ENCODE data around the gene RAB5B. TPM values are rescaled to one million over a fixed set of nuclear protein-coding genes. Genes with fewer than 3 reads are reported as not detected.

Gene RAB5B
- polyA plus RNA-seq (ENCODE audit: insufficient read length) = 163 TPM
- long read RNA-seq, donor 1, full-length matches to known transcripts = 43 of 154 reads
- long read RNA-seq, donor 1, partial matches to known transcripts = 111 of 154 reads
- long read RNA-seq, donor 1, other reads (novel, unspliced or antisense) = 0 of 154 reads
- long read RNA-seq, donor 2, full-length matches to known transcripts = 63 of 149 reads
- long read RNA-seq, donor 2, partial matches to known transcripts = 81 of 149 reads
- long read RNA-seq, donor 2, other reads (novel, unspliced or antisense) = 5 of 149 reads
- long read RNA-seq, donor 3, full-length matches to known transcripts = 61 of 231 reads
- long read RNA-seq, donor 3, partial matches to known transcripts = 170 of 231 reads
- long read RNA-seq, donor 3, other reads (novel, unspliced or antisense) = 0 of 231 reads
- long read RNA-seq, donor 4, full-length matches to known transcripts = 11 of 16 reads
- long read RNA-seq, donor 4, partial matches to known transcripts = 5 of 16 reads
- long read RNA-seq, donor 4, other reads (novel, unspliced or antisense) = 0 of 16 reads
- long read RNA-seq, donor 5, full-length matches to known transcripts = 52 of 155 reads
- long read RNA-seq, donor 5, partial matches to known transcripts = 96 of 155 reads
- long read RNA-seq, donor 5, other reads (novel, unspliced or antisense) = 7 of 155 reads
- long read RNA-seq, donor 6, full-length matches to known transcripts = 40 of 113 reads
- long read RNA-seq, donor 6, partial matches to known transcripts = 73 of 113 reads
- long read RNA-seq, donor 6, other reads (novel, unspliced or antisense) = 0 of 113 reads
- long read RNA-seq, donor 7, full-length matches to known transcripts = 88 of 279 reads
- long read RNA-seq, donor 7, partial matches to known transcripts = 191 of 279 reads
- long read RNA-seq, donor 7, other reads (novel, unspliced or antisense) = 0 of 279 reads
- long read RNA-seq, donor 8, full-length matches to known transcripts = 16 of 46 reads
- long read RNA-seq, donor 8, partial matches to known transcripts = 30 of 46 reads
- long read RNA-seq, donor 8, other reads (novel, unspliced or antisense) = 0 of 46 reads

- DNase-seq = peak; percentile 100
These were observed at the start of gene RAB5B for GRCh38 chr12:55973599-55974307. Gene RAB5B (plus strand): TSS chr12:55974078. CDS start chr12:55986961, 12,883 bp downstream.

GRCh38 chr12:55925371-55925770 lies 48.5 kb upstream of the RAB5B start:
- no peak for DNase-seq

DNA sequence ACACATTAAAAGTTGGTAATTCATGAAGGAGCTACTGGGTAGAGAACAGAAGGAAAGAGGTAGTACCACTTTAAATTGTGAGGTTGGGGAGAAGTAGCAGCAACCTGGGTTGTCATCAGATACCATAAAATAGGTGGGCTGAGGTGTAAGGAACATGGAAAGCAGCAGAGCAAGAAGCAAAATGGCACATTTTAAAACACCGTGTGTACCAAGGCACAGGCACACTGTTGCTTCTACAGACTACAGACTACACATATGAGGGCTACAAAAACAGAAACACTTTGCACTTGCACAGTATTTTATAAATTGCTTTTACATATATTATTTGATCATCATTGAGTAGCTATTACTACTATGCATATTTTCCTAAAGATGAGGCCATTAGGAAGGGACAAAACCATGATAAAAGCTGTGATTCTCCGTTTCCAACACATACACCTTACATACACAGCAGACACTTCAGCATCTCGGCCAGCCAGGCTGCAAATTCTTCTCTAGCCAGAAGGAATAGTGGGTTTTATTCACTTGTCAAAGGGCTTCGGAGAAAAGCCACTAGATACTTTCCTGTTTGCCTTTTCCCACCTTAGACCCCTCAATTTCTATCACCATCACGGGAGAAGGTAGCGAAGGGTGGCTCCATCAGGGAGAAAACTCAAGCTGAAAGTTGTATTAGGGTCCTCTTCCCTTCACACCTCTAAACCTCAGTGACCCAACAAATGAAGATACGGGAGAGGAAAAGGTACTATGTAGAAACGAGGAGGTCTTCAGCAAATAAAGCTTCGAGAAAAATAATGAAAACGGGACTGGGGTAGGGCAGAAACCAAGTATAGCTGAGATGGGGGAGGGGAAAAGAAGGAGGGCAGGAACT lies 47.8 kb upstream of the RAB5B start:
- no peak for DNase-seq

- peak; percentile 94 for DNase-seq
These were observed 46.9 kb upstream of the RAB5B start for GRCh38 chr12:55926738-55927587.

DNA sequence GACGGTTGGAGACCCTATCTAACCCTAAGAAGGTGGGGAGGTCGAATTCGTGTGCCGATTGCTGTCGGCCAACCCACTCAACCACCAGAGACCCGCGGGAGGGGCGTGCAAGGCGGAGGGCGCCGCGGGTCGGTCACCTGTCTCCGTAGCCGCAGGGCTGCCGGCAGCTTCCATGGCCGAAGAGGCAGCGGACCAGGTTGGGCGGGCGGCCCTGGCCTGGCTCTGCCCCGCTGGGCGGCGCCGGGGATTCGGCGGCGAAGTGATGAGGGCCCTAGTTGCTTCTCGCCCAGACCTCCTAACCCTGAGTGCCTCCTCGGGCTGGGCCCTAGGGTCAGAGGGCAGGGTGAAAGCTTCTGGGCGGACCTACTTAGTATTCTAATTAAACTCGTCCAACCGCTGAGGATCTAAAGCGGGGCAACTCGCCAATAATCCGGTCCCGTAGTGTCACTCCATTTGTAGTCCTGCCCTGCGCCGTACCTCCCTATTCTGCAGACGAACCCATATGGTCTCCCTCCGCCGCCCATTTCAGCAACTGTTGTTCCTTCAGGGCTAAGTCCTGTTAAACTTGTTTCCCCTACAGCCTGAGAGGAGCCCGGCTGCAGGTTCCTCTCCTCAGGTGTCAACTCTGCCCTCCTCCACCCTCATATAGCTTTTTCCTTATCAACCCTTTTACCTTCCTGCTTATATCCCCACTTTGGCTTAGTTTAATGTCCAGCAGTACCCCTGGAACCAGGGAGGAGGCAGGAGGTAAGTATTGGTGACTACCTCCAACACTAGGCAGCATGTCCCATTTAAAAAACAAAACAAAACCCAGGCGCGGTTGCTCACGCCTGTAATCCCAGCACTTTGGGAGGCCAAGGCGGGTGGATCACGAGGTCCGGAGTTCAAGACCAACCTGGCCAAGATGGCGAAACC lies 46.0 kb upstream of the RAB5B start, which contains the start of gene PYM1:
Gene PYM1 (minus strand): TSS at position 307 of the 915 bp plus-strand sequence. CDS start 133 bp downstream, at position 174.
- peak; percentile 68 for DNase-seq

- DNase-seq = no peak
These were observed 44.5 kb upstream of the RAB5B start for GRCh38 chr12:55929306-55929791.

DNA sequence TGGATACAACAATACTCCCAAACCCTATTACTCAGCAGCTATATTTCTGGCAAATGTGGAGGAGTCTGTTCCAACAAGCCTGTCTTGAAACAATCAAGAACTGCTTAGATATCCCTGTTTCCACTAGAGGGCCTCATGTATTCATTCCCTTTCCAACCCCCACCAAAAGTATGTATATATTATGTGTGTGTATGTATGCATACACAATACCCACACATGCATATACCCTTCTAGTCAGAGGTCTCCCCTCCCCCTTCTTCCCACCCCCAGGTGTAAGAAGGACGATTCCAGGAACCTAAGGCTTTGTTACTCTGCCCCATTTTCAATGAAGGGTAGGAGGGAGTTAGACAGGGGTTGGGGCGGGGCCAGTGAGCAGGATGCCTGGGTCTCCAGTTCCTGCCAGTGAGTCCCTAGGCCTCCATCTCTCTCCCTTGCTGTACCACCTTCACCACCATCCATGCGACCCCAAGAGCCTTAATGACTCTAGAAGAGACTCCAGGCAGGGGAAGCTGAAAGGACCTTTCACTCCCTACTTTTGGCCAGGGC lies 43.0 kb upstream of the RAB5B start, which contains the start of gene DGKA:
Gene DGKA (plus strand): TSS at position 392 of the 546 bp plus-strand sequence. CDS start 5,342 bp downstream, outside the sequence.
- peak; percentile 55 for DNase-seq

DNA sequence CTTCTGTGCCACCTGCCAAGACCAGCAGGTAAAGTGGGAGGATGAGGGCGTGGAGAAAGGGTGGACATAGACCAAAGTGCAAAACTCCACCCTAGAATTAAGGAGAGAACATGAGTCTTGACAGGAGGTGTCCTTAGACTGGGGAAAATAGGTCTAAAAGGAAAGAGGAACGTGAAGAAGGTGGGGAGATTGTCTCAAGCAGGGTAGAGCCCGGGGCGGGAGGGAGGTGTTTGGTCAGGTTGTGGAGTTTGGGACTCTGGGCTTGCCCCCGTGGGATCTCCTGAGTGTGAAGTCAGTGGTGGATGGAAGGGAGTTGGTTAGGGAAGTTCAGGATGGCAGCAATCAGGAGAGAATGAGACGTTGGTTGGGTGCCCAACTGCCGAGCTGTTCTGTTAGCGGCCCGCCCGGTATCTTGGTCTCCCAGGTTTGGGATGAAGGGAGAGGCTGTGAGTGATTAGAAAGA lies 42.5 kb upstream of the RAB5B start:
- DNase-seq = peak; percentile 5

GRCh38 chr12:55931780-55932550 lies 41.9 kb upstream of the RAB5B start:
- peak; percentile 56 for DNase-seq

DNA sequence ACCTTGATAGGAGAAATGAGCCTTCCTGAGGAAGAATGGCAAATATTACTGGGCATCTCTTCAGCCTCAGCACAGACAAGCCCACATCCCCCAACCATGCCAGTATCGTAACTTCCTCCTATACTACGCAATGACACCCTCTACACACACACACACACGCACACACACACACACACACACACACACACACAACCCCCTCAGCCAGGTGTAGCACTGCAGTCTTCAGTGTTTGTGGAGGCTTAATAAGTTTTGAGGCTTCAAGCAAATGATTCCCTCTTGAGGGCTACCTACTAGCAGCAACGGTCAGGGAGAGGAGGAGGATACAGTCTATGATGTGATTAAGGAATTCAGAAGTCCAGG lies 41.3 kb upstream of the RAB5B start:
- DNase-seq = peak; percentile 8

GRCh38 chr12:55933169-55933798 lies 40.6 kb upstream of the RAB5B start:
- DNase-seq = no peak

- no peak for DNase-seq
These were observed 39.8 kb upstream of the RAB5B start for GRCh38 chr12:55933799-55934742.

DNA sequence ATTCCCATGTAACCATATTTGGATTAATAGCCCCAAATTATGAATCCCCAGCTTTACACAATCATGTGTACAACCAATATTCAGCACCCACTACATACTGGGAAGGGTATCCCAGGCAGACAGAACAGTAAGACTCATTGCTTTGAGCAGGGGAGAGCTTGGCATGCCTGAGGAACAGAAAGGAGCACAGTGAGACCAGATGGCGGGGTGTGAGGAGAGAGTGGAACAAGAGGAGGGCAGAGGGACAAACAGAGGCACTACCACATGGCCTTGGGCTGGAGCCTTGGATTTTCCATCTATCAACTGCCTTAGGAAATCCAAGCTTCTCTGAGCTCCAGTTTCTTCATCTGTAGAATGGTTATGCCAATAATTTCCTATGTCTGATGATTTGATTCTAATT lies 39.1 kb upstream of the RAB5B start:
- no peak for DNase-seq

DNA sequence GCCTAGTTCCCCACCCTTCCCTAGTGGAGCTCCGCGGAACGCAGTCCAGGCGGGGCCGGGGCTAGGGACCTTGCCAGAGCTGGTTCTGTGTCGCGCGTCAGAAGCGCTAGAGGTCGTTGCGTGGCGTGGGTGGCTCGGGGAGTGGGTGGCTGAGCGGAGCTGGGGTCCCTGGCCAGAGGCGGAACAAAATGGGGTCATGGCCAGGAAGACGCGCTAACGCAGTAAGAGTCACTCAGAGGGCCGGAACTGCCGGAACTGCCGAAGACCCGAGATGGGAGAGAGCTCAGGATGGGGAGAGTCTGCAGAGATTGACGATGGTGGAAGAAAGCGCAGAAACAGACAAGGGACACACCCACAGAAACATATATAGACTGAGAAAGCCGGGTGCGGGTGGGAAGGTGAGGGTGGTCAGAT lies 38.1 kb upstream of the RAB5B start:
- no peak for DNase-seq

GRCh38 chr12:55937981-55938380 lies 35.9 kb upstream of the RAB5B start:
- no peak for DNase-seq
